CD4-positive, alpha-beta T cell treated with Interleukin-4 for 4 hours (primary cell): Measurements from ENCODE around the gene RASSF3.
"Not testable (repeated sequence)": the region's sequence is repeated elsewhere in the genome, so short reads cannot be mapped to it uniquely, and the experiment has no call there.

Experiments used
- DNase-seq: peaks from one replicate; pipeline ENCODE4 v3.0.0-alpha.2; 2020

RASSF3 gene

DNA sequence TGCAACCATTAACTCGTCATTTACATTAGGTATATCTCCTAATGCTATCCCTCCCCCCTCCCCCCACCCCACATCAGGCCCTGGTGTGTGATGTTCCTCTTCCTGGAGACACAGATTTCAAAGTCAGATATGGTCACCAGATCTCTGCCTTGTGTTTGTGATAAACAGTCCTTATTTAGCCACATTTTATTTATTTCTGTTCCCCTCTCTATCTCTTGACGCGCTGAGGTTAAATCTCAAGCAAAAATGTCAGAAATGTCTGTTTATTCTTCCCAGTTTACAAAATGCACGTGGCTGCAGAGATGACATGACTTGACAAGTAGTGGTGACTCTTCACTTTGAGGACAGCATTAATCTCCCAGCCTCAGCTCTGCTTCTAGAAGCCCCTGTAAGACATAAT lies 11.5 kb upstream of the RASSF3 start:
- DNase-seq = no peak

DNA sequence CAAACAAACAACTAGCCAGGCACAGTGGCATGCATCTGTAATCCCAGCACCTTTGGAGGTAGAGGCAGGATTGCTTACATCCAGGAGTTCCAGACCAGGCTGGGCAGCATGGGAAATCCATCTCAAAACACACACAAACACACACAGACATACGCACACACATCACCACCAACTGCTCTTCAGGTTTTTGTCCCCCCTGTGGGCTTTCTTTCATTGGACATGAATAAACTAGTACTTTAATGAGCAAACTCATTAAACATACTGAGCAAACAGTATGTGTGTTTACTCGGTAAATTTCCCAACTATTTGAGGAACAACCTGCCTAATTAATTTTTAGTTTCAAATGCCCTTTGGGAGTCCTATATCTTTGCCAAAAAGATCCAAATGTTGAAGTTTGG lies 10.1 kb upstream of the RASSF3 start:
- no peak for DNase-seq

DNA sequence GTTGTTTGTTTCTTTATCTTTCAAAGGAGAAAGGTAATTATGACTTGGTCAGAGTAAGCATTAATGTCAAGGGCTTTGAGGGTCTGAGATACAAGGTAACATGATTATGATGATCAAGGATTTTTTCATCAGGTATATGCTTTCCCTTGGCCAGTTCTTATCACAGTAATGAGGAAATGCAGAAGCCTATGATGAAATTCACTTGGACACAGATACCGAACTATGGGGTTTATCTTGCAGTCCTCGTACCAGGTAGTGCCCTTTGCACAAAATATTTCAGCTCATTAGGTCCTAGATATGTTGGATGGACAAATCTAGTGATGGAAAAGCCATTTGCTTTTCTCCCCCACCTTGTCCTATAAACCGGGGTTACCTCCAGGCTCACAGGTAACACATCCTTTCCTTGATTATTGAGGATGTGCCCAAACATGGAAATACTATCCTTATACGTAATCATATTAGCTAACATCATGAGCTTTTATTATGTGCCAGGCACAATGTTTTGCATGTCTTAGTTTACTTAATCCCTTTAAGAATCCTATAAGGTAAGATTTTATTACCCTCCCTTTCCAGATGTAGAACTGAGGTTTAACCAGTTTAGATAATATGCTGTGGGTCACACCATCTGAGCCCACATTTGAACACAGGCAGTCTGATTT lies 7.0 kb upstream of the RASSF3 start:
- DNase-seq = no peak

DNA sequence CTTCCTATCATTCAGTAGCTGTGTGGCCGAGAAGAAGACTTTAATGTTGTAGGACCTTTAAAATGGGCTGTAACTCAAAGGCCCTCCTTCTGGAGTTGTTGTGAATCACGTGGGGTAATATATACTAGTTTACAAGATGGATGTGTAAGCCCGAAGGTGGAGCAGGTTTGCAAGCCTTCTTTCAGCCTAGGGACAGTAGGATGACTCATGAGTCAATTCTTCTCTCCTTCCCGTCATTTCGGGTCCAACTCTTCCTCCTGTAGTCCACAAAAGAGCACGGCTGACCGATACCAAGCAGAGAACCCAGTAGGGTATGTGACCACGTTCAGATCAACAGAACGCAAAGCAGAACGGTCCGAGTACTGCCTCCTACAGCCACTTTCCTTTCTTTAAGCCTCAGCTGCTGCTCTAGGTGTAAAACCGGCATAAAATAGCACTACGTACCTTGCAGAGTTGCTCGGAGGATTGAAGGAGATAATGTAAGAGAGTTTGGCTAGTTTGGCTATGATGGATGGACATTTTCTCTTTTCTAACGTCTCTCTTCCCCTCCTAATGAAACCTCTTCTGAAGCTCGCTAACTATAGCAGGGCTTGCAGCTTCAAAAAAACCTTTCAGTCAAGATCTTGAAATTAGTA lies 1.3 kb upstream of the RASSF3 start:
- peak; percentile 77 for DNase-seq

DNA sequence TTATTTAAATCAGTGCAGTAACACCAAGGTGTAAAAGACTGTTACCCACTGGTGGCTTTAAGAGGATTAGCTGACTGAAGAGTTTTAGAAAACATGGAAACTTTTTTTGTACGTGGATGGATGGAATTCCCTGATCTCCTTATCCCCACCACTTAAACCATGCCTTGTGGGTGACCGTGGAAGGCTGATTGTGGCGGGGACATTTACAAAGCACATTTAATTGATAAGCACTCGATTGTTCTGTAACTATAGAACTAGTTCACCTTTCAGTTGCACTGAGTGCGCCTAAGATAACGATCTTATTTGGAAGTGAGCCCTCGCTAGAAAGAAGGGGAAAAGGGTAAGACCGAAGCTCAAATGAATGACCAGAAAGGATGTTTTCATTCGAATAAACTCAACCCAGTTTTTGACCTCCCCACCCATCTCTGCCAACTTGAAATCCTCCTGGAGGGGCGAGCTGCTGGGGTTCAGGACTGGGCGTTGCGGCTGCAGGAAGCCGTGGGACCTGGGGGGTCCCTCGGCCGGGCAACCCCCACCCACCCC lies 688 bp upstream of the RASSF3 start:
- peak; percentile 38 for DNase-seq

DNA sequence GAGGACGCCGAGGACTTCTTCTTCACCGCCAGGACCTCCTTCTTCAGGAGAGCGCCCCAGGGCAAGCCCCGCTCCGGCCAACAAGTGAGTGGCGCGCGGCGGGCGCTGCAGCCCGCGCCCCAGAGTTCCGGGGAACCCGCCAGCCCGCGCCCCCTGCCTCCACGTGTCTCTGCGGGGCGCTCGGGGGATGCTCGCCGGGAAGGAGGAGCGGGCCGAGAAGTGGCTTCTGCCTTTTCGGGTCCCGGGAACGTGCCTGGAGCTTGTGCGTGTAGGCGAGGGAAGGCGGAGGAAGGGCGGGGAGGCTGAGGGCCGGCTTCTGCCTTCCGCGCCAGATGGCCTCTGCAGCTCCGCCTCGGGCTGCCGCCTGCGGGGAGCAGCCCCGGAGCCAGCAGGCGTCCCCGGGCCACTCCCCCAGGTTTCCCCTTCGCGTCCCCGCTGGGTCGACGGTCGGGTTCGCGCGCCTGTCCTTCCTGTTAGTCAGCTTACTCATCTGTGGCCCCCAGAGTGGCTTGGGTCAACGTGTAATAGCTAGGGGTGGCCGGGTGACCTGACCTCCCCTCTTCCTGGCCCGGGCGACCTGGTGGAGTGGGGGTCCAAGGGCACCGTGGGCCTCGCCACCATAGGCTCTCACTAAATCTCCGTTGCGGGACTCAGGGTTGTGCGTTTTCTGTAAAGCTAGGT lies 505 bp downstream of the RASSF3 start:
- peak; percentile 69 for DNase-seq

DNA sequence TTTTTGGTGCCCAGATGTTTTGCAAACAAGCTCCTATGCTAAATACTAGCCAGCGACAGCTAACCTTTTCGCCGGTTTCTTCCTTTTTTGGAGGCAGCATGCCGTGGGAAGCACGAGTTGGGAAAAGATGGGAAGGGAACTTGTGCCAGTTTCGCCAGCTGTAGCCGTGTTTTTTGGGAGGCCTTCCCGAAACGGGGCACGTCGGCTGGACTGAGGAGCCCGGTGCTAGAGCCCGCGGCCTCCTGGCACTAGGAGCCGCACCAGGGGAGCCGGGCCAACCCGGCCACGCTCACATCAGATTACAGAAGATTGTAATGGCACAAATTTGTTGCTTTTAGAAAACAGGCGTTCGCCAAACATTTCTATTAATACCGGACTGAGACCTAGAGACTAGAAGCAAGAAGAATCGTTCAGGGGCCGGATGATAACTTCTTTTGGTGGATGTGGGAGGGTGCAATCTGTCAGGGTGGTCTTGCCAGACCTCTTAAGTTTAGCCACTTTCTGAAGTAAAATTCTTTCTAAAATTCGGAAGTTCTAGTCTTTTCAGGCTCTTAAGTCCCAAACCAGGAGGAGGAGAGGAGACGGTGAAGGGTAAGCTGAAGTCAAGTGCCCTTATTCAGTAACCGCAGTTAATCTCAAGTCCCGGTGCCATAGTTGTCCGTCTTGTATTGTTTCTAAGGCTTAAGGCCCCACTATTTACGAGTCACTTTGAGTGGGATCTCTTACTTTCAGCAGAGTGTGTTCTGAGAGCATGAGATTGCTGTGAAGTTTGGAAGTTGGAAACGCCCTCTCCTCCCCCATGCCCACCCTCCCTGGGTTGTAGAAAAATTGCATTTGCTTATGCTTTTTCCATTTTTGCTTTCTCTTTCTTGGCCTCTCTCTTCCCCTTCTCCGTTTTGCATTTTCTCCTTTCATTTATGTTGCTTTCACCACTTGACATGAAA lies 1.3 kb downstream of the RASSF3 start:
- DNase-seq = peak; percentile 29

DNA sequence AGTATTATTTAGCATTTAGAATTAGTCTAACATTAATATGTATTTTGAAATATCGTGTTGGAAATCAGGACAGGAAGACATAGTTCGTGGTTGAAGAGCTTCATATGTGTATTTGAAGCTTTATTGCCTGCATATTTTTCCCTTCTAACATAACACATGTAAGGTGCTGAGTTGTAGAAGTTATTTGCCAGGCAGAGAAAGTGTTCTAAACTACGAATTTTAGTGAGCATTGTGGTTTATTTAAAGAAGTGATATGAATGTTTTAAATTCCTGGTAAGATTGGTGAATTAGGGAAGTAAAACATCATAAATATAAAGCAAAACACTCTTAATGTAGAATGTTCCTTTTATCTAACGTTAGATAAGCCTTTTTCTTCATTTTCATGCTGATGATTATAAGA lies 2.5 kb downstream of the RASSF3 start:
- no peak for DNase-seq

DNA sequence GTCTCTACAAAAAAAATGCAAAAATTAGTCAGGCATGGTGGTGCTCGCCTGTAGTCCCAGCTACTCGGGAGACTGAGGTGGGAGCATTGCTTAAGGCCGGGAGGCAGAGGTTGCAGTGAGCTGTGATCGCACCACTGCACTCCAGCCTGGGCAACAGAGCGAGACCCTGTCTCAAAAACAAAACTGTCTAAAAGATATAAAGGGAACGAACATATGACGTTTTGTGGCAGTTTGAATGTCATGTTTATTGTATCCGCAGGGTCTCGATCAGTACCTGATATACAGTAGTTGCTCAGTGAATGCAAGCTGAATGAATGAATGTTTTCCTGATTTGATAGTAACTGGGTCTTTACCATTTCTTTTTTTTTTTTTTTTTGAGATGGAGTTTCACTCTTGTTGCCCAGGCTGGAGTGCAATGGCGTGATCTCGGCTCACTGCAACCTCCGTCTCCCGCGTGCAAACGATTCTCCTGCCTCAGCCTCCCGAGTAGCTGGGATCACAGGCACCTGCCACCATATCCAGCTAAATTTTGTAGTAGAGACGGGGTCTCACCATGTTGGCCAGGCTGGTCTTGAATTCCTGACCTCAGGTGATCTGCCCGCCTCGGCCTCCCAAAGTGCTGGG lies 3.6 kb downstream of the RASSF3 start:
- not testable (repeated sequence) for DNase-seq

DNA sequence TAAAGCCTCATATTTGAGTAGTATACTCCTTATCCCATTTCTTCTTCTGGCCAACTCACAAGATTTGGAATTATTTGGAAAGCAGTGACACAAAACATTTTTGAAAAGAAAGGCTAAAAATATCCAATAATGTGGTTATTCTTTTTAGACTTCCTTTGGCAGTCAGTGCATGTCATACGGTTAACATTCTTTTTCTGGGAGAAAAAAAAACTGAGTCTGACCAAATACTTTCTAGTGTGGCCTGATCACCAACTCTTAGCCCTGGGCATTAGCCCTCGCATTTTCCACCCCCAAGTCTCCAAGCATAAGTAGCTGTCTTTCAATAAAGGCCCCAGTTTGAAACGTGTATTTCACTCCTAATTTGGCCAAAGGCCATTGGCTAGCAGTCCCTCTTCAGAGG lies 5.9 kb downstream of the RASSF3 start:
- DNase-seq = no peak

DNA sequence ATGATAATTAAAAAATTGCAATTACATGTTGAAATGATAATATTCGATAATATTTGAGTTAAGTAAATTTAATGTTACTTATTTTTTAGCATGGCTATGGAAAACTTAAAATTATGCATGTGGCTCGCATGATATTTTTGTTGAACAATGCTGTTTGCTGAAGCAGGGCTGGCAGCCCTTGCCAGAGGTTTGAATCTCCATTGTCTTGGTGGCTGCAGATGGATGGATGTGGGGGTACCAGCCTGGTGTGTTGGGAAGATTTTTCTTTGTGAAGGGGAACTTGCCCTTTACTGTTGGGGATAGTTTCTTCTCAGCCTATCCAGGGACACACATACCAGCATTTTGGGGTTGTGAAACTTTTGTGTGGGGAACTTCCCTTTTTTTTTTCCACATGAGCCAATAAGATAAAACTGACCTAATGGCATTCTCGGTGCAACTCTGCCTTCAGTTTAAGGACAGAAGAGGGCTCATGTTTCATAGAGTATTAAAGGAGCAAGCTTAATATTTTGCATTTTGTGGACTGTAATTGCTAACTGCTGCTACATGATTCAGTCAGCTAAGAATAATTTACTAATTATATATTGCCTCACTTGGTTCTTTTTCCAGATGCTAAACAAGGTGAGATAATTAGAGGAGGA lies 8.8 kb downstream of the RASSF3 start:
- no peak for DNase-seq

DNA sequence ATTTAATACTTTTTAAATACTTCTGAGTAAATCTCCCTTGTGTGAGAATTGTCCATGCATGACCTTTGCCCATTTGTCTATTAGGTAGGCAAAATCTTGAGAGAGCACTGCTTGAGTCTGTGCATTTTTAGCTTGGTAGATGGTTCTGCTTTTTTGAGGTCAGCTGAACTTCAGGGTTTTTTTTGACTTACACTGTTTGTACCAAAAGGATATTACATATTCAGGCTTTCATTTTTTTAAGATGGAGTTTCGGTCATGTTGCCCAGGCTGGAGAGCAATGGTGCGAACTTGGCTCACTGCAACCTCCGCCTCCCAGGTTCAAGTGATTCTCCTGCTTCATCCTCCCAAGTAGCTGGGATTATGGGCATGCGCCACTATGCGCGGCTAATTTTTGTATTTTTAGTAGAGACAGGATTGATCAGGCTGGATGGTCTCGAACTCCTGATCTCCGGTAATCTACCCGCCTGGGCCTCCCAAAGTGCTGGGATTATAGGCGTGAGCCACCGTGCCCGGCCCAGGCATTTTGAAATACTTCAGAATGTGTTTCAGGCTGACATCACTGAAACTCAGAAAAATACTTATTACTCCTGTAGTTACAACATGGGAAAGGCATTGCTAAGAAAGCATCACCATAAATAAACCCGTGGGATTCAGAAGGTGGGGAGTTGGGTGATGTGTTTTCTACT lies 11.1 kb downstream of the RASSF3 start:
- no peak for DNase-seq

DNA sequence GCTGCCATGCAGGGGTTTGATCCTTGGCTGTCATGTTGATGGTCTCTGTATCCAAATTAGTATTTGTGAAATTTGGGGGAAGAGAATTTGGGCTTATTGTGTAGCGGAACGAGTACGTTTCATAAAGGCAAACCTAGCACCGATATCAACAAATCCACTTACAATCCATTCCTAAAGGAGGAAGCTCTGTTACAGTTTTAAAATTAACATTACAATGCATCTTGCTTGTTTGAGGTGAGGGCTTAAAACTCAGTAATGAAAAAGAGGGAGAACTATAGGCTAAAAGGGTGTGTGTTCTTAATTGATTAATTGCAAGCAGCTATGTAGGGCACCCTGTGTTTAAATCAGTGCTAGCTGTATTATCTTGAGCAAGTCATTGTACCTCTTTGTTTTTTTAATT lies 13.7 kb downstream of the RASSF3 start:
- no peak for DNase-seq

DNA sequence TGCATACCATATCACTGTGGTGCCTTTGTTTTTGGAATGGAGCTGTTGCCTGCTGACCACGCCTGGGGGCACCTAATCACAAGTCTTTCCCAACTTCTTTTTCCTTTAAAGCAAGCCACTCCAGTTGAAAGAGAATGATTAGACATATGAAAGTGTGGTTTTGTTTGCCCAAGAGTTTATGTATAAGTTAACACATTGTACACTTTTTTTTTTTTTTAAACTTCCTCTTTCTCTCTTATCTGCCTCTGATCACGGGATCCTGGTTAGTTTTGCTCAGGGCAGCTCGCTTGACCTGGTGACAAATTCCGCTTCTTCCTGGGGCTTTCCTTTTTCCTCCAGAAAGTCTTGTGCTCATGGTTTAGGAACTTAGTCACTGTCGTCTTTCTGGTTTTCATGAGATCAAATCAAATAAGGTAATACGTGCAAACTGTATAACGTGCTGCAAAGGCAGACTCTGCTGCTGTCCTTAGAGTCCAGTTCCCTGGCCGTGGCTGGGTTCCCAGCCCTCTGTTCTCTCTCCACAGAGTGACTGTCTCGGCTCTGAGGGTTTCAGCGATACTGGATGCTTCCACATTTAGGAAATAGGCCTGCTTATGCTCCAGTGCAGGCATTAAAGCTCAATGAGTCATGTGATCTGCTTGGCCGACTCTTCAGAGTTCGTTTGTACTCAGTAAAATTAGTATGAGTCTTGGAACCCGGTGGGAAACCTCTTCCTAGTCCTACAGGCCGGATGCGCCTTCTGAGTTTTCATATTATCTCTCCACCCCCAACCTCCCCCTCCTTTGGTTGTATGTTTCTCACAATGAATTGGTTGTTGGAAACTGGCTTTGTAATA lies 15.2 kb downstream of the RASSF3 start:
- peak; percentile 48 for DNase-seq

DNA sequence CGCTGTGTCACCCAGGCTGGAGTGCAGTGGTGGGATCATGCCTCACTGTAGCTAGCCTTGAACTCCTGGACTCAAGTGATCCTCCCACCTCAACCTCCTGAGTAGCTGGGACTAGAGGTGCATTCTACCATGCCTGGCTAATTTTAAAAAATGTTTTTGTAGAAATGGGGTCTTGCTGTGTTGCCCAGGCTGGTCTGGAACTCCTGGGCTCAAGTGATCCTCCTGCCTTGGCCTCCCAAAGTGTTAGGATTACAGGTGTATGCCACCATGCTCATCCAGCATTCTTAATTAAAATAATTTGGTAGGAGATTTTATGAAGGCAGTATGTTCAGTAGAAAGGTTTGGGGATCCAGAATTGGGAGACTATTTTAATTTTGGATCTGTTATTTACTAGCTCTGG lies 16.3 kb downstream of the RASSF3 start:
- DNase-seq = not testable (repeated sequence)

DNA sequence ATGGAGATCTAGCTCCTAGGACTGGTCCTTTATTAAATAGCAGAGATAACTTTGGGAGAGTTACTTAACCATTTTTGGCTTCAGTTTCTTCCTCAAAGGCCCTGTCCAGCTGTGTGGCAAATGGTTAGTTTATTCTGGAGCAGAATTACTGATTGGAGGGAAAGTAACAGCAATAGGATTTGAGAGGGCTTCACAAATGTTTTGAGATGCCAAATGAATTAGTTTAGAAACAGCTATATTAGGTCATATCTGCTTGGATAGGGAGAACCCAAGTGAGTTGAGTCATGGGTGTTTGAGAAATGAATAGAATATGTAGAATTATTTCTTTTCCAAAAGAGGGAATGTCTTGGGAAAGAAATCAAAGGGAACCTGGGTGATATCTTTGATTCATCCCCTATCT lies 17.5 kb downstream of the RASSF3 start:
- DNase-seq = no peak

DNA sequence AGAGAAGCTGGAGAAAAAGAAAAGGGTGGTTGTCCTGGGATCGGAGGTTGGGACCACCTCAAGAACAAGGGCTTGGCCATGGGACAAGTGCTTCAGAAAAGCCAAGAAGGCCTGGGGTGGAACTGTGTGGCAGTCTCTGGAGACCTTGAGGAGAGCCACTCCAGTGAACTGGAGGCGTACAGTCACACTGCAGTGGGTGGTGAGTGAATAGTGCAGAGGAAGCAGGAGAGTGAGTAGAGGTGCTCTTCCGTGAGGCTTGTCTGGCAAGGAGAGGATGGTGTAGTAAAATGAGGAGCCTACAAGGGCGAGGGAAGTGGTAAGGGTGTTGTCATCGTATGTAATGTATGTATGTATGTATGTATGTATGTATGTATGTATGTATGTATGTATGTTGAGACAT lies 20.9 kb downstream of the RASSF3 start:
- DNase-seq = no peak

DNA sequence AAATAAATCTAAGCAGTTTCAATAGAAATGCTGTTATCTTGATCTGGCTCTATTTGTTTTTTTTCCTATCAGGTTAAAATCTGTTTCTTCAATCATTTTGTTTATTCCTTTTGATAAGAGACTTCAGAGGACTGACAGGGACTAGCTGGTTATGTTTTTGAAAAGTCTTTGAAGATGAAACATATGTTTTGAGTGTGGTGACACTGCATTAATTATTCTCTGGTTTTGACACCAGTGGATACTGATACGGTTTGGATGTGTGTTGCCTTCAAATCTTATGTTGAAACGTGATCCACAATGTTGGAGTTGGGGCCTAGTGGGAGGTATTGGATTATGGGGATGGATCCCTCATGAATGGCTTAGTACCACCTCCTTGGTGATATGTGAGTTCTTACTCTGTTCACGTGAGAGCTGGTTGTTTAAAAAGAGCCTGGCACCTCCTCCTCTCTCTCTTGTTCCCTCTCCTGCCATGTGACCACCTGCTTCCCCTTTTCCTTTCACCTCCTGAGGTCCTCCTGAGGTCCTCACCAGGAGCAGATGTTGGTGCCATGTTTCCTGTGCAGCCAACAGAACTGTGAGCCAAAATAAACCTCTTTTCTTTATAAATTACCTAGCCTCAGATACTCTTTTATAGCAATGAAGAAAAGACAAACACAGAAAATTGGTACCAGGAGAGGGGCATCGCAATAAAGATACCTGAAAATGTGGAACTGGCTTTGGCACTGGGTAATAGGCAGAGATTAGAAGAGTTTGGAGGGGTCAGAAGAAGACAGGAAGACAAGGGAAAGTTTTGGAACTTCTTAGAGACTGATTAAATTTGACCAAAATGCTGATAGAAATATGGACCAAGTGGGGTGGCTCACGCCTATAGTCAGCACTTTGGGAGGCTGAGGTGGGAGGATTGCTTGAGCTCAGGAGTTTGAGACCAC lies 23.0 kb downstream of the RASSF3 start:
- DNase-seq = no peak

DNA sequence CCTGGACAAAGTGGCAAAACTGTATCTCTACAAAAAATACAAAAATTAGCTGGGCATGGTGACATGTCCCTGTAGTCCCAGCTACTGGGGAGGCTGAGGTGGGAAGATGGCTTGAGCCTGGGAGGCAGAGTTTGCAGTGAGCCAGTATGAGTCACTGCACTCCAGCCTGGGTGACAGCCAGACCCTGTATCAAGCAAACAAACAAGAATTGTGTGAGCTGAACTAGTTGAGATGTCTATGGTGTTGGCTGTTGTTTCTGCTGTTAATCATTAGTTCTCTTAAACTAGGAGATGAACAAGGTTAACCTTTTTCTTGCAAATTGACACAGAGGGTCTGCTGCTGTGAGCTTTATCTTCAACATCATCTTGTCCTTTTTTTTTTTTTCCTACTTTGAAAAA lies 23.6 kb downstream of the RASSF3 start:
- peak; percentile 65 for DNase-seq
